Measurements from ENCODE around the gene TCP10L. TPM values are rescaled to one million over a fixed set of nuclear protein-coding genes. Genes with fewer than 3 reads are reported as not detected.

TCP10L gene
- total RNA-seq, 1 experiment from 2014 or later, result 3.7 TPM

DNA sequence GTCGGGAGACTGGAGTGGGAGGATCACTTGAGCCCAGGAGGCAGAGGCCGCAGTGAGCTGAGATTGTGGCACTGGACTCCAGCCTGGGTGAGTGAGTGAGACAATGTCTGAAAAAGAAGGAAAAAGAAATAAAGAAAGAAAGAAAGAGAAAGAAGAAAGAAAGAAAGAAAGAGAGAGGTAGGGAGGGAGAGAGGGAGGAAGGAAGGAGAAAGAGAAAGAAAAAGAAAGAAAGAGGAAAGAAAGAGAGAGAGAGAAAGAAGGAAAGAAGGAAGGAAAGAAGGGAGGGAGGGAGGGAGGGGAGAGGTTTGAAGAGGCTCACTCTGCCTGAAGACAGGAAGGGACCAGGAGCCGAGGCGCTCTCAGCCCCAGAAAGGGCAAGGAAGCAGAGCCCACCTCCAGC, 4.8 kb upstream of the TCP10L start:
- no peaks in the 10 kb centered on the region for H3K36me3 ChIP-seq (ENCODE audit: insufficient read depth, low read length, poor library complexity, severe bottlenecking)
- DNase-seq (ENCODE audit: low spot score), result no peak
- CTCF ChIA-PET, result interaction anchor here (0.9 kb wide), 1 partner anchor 11 kb away, joined by 4 read pairs; no protein-coding TSS in a partner anchor
- no TSS peak for BruUV-seq (replicated peaks)
- no peaks in the 10 kb centered on the region for H3K4me1 ChIP-seq (ENCODE audit: insufficient read depth, low read length, poor library complexity, severe bottlenecking)
- no peaks in the 10 kb centered on the region for H3K9me3 ChIP-seq (ENCODE audit: low read depth, low read length, poor library complexity, severe bottlenecking)
- no peaks in the 10 kb centered on the region for H3K27me3 ChIP-seq (replicated peaks; ENCODE audit: insufficient read depth, low read depth, low read length, poor library complexity)
- no peak overlapping the region for H3K4me3 ChIP-seq (ENCODE audit: low read depth, low read length, poor library complexity, severe bottlenecking)
- no peak for TF ChIP-seq EZH2 (IDR thresholded peaks at IDR 0.05; ENCODE audit: borderline replicate concordance, low read depth, low read length, poor library complexity, severe bottlenecking)
- no peak for TF ChIP-seq CTCF (conservative IDR thresholded peaks at IDR 0.05; ENCODE audit: low read depth, low read length)
- intact Hi-C loops (cut with micrococcal nuclease; ENCODE audit: unreplicated experiment), result no loop called here
- no peak overlapping the region for H3K27ac ChIP-seq (ENCODE audit: low read depth, low read length, poor library complexity, severe bottlenecking)
- POLR2A ChIA-PET (ENCODE audit: low non-redundant PET), result no interaction called here

DNA sequence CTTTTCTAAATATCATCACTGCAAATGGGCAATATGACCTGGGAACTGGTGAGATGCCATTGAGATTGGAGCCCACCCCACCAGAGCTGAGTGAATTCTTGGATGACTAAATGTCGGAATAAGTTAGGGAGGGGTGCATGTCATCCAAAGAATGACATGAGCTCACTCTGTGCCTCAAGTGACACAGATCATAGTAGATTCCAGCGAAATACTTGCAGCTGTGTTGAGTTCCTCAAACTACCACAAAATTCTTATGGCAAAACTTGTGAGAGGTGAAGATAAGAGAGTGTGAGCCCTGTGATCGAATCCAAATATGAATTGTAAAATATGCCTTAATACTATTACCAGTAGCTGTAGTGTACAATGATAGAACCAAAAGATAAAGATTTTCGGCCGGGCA, 2.3 kb upstream of the TCP10L start:
- Histone ChIP-seq H3K27me3 (replicated peaks; ENCODE audit: insufficient read depth, low read depth, low read length, poor library complexity) (no peaks in the 10 kb centered on the region), H3K9me3 (ENCODE audit: low read depth, low read length, poor library complexity, severe bottlenecking) (no peaks in the 10 kb centered on the region), H3K4me1 (ENCODE audit: insufficient read depth, low read length, poor library complexity, severe bottlenecking) (no peaks in the 10 kb centered on the region), H3K27ac (ENCODE audit: low read depth, low read length, poor library complexity, severe bottlenecking) (no peak overlapping the region), H3K36me3 (ENCODE audit: insufficient read depth, low read length, poor library complexity, severe bottlenecking) (no peaks in the 10 kb centered on the region), H3K4me3 (ENCODE audit: low read depth, low read length, poor library complexity, severe bottlenecking) (no peak overlapping the region)
- POLR2A ChIA-PET (ENCODE audit: low non-redundant PET), result no interaction called here
- CTCF ChIA-PET, result no interaction called here
- intact Hi-C loops (cut with micrococcal nuclease; ENCODE audit: unreplicated experiment), result no loop called here
- no TSS peak for BruUV-seq (replicated peaks)
- TF ChIP-seq EZH2 (IDR thresholded peaks at IDR 0.05; ENCODE audit: borderline replicate concordance, low read depth, low read length, poor library complexity, severe bottlenecking) (no peak), CTCF (conservative IDR thresholded peaks at IDR 0.05; ENCODE audit: low read depth, low read length) (no peak)
- DNase-seq (ENCODE audit: low spot score), result no peak

DNA sequence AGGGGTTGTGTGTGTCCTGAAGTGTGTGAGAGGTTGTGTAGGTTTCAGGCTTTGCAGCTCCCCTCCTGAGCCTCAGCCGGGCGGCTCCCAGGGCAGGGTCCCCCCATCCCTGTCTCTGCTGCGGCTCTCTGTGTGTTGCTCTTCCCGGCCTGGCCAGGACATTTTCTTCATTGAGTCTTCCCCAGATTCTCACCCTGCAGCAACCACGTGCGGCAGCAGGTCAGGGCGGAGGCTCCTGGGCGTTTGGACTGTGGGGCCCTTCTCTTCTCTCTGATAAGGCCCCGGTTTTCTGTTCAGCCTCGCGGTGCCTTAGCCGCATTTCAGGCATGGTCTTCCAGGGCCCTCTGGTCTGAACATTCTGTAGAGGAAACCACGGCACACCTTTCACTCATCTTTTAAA, 1.8 kb upstream of the TCP10L start:
- Histone ChIP-seq H3K27me3 (replicated peaks; ENCODE audit: insufficient read depth, low read depth, low read length, poor library complexity) (no peaks in the 10 kb centered on the region), H3K9me3 (ENCODE audit: low read depth, low read length, poor library complexity, severe bottlenecking) (no peaks in the 10 kb centered on the region), H3K27ac (ENCODE audit: low read depth, low read length, poor library complexity, severe bottlenecking) (no peak overlapping the region), H3K4me1 (ENCODE audit: insufficient read depth, low read length, poor library complexity, severe bottlenecking) (no peaks in the 10 kb centered on the region), H3K4me3 (ENCODE audit: low read depth, low read length, poor library complexity, severe bottlenecking) (no peak overlapping the region), H3K36me3 (ENCODE audit: insufficient read depth, low read length, poor library complexity, severe bottlenecking) (no peaks in the 10 kb centered on the region)
- DNase-seq (ENCODE audit: low spot score), result no peak
- CTCF ChIA-PET, result no interaction called here
- intact Hi-C loops (cut with micrococcal nuclease; ENCODE audit: unreplicated experiment), result no loop called here
- POLR2A ChIA-PET (ENCODE audit: low non-redundant PET), result no interaction called here
- TF ChIP-seq EZH2 (IDR thresholded peaks at IDR 0.05; ENCODE audit: borderline replicate concordance, low read depth, low read length, poor library complexity, severe bottlenecking) (no peak), CTCF (conservative IDR thresholded peaks at IDR 0.05; ENCODE audit: low read depth, low read length) (no peak)
- no TSS peak for BruUV-seq (replicated peaks)
